SU-DHL-6 (cell line): ENCODE measurements around the gene TMEM220.

Experiments
- H2AFZ ChIP-seq: fragments of 200-600 bp; sonication (generic); 2 replicates; pipeline ENCODE4 v1.6.1; 2014; ENCODE audit warnings: low read depth, mild to moderate bottlenecking, moderate library complexity, mixed read lengths, antibody characterized with exemption, low read length; ENCODE audit not compliant: severe bottlenecking
- H3F3A ChIP-seq: fragments of 200-600 bp; shearing (Covaris generic); 2 replicates; pipeline ENCODE4 v1.6.0; 2016; ENCODE audit warnings: antibody characterized with exemption, mild to moderate bottlenecking; ENCODE audit not compliant: insufficient read depth
- H3K27ac ChIP-seq: fragments of 200-600 bp; sonication (generic); 2 replicates; pipeline ENCODE4 v1.5.1; 2016; ENCODE audit warnings: low read depth, mild to moderate bottlenecking, low read length, moderate library complexity, mixed read lengths
- H3K27me3 ChIP-seq: fragments of 200-600 bp; sonication (generic), shearing (Covaris generic); 2 replicates; pipeline ENCODE4 v1.6.0; 2014; ENCODE audit warnings: mild to moderate bottlenecking, low read length
- H3K36me3 ChIP-seq: fragments of 200-600 bp; sonication (generic); 2 replicates; pipeline ENCODE4 v1.6.1; 2014; ENCODE audit warnings: mild to moderate bottlenecking, low read length, mixed read lengths
- H3K4me2 ChIP-seq: fragments of 300-600, 200-600 bp; shearing (Covaris generic), sonication (generic); 2 replicates; pipeline ENCODE4 v1.6.0; 2014; ENCODE audit warnings: low read length, low read depth, mild to moderate bottlenecking; ENCODE audit not compliant: poor library complexity, severe bottlenecking
- H3K4me3 ChIP-seq: fragments of 200-600 bp; sonication (generic); 2 replicates; pipeline ENCODE4 v1.5.1; 2014; ENCODE audit warnings: antibody characterized with exemption, low read length, mild to moderate bottlenecking, mixed read lengths; ENCODE audit not compliant: insufficient read depth, poor library complexity, severe bottlenecking
- H3K79me2 ChIP-seq: fragments of 200-600 bp; sonication (generic); 2 replicates; pipeline ENCODE4 v1.6.1; 2014; ENCODE audit warnings: mild to moderate bottlenecking, low read length, moderate library complexity; ENCODE audit not compliant: insufficient read depth
- H3K9ac ChIP-seq: fragments of 200-600 bp; sonication (generic); 2 replicates; pipeline ENCODE4 v1.7.0; 2014; ENCODE audit warnings: mild to moderate bottlenecking, low read length
- H3K9me2 ChIP-seq: fragments of 200-600 bp; sonication (generic); replicated peaks from 2 replicates; pipeline ENCODE4 v1.6.1; 2014; ENCODE audit warnings: low read length; ENCODE audit not compliant: insufficient read depth
- H3K9me3 ChIP-seq: fragments of 200-600 bp; sonication (generic); 2 replicates; pipeline ENCODE4 v1.6.1; 2014; ENCODE audit warnings: low read length, mixed read lengths; ENCODE audit not compliant: insufficient read depth
- H4K20me1 ChIP-seq: fragments of 200-600 bp; sonication (generic); 2 replicates; pipeline ENCODE4 v1.6.1; 2014; ENCODE audit warnings: low read depth, mild to moderate bottlenecking, antibody characterized with exemption, low read length, moderate library complexity, mixed read lengths
- EZH2phosphoT487 ChIP-seq: fragments of 200-600 bp; sonication (generic), shearing (Covaris generic); conservative IDR thresholded peaks from 2 replicates; pipeline ENCODE4 v1.6.1; 2018; ENCODE audit warnings: mild to moderate bottlenecking, antibody characterized with exemption, low read length, moderate library complexity, mixed read lengths
- TF ChIP-seq, protein P1 (sequence below): fragments of 200-600 bp; sonication (generic); IDR thresholded peaks from one replicate; pipeline ENCODE4 v1.5.1; 2017; ENCODE audit warnings: antibody characterized with exemption, mild to moderate bottlenecking, low read length, moderate library complexity; ENCODE audit not compliant: insufficient read depth, poor library complexity, severe bottlenecking

The TMEM220 gene

GRCh38 chr17:10705727-10706126, 24.1 kb downstream of the TMEM220 start:
- H3K36me3 ChIP-seq: peaks cover 17% of the 10 kb centered on the region; the same call in 1 of the 2 replicates
- H4K20me1 ChIP-seq: no peaks in the 10 kb centered on the region
- no peak overlapping the region for H2AFZ ChIP-seq
- no peak overlapping the region for H3K27ac ChIP-seq
- H3K9me2 ChIP-seq: no peaks in the 10 kb centered on the region
- H3K27me3 ChIP-seq: no peaks in the 10 kb centered on the region
- no peaks in the 10 kb centered on the region for H3K79me2 ChIP-seq
- H3K9ac ChIP-seq: no peak overlapping the region
- H3K4me2 ChIP-seq: no peak overlapping the region
- TF ChIP-seq, protein P1, sequence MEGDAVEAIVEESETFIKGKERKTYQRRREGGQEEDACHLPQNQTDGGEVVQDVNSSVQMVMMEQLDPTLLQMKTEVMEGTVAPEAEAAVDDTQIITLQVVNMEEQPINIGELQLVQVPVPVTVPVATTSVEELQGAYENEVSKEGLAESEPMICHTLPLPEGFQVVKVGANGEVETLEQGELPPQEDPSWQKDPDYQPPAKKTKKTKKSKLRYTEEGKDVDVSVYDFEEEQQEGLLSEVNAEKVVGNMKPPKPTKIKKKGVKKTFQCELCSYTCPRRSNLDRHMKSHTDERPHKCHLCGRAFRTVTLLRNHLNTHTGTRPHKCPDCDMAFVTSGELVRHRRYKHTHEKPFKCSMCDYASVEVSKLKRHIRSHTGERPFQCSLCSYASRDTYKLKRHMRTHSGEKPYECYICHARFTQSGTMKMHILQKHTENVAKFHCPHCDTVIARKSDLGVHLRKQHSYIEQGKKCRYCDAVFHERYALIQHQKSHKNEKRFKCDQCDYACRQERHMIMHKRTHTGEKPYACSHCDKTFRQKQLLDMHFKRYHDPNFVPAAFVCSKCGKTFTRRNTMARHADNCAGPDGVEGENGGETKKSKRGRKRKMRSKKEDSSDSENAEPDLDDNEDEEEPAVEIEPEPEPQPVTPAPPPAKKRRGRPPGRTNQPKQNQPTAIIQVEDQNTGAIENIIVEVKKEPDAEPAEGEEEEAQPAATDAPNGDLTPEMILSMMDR: no peak
- TF ChIP-seq EZH2phosphoT487: no peak
- no peaks in the 10 kb centered on the region for H3K9me3 ChIP-seq
- H3F3A ChIP-seq: no peaks in the 10 kb centered on the region
- H3K4me3 ChIP-seq: no peak overlapping the region

DNA sequence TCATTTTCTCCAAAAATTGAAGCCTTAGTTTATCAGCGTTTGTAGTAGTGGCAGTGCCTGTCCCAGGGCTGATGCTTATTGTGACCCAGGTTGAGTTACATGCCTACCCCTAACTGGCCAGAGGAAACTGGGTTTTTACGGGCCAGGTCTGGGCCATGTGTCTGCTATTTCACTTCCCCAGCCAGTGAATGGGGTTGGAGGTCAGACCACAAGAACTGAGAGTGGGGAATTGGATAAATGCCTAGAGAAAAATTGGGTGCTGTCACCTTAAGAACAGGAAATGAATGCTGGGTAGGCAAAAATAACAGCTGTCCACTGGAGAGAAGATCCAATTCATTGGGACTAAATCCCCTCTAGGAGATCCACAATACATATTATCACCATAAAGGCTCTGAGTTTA, 27.2 kb downstream of the TMEM220 start:
- H3K4me3 ChIP-seq: no peak overlapping the region
- H3K4me2 ChIP-seq: no peak overlapping the region
- H3K9me2 ChIP-seq: no peaks in the 10 kb centered on the region
- no peak overlapping the region for H3K9ac ChIP-seq
- no peaks in the 10 kb centered on the region for H4K20me1 ChIP-seq
- H3K27ac ChIP-seq: no peak overlapping the region
- peaks cover 13% of the 10 kb centered on the region; the same call in 1 of the 2 replicates for H3K36me3 ChIP-seq
- H3F3A ChIP-seq: no peaks in the 10 kb centered on the region; the same call in 1 of the 2 replicates
- no peaks in the 10 kb centered on the region for H3K27me3 ChIP-seq
- H3K79me2 ChIP-seq: peaks cover 11% of the 10 kb centered on the region; the same call in 1 of the 2 replicates
- no peaks in the 10 kb centered on the region for H3K9me3 ChIP-seq
- TF ChIP-seq EZH2phosphoT487: no peak
- TF ChIP-seq, protein P1: no peak
- no peak overlapping the region for H2AFZ ChIP-seq

GRCh38 chr17:10699856-10700255, 30.0 kb downstream of the TMEM220 start:
- Histone ChIP-seq H3K27me3 (no peaks in the 10 kb centered on the region), H3K9me3 (no peaks in the 10 kb centered on the region), H3K9ac (no peak overlapping the region), H4K20me1 (no peaks in the 10 kb centered on the region), H3K27ac (no peak overlapping the region), H3F3A (no peaks in the 10 kb centered on the region; the same call in 1 of the 2 replicates), H3K79me2 (peaks cover 36% of the 10 kb centered on the region), H3K36me3 (no peaks in the 10 kb centered on the region), H3K4me2 (peak overlapping the region; percentile 10), H3K9me2 (no peaks in the 10 kb centered on the region), H2AFZ (no peak overlapping the region), H3K4me3 (no peak overlapping the region)
- TF ChIP-seq EZH2phosphoT487: no peak
- TF ChIP-seq, protein P1: no peak
